ENCODE results near the gene KLK6. TPM values are rescaled to one million over a fixed set of nuclear protein-coding genes. Genes with fewer than 3 reads are reported as not detected.

The KLK6 gene
- total and polyA plus RNA-seq, 4 donors: not detected

GRCh38 chr19:50998061-50998460 is 28.7 kb upstream of the KLK6 start:
- no peaks in the 10 kb centered on the region for H3K4me1 ChIP-seq (ENCODE audit: control insufficient read depth in 4 of 4, insufficient read depth in 4 of 4, low read length in 3 of 4)
- no peak for DNase-seq (ENCODE audit: low spot score)
- H3K4me3 ChIP-seq (ENCODE audit: low read depth in 1 of 3, low read length in 3 of 3): no peak overlapping the region
- H3K27ac ChIP-seq (ENCODE audit: low read depth in 1 of 2, low read length in 2 of 2): no peak overlapping the region
- H3K9ac ChIP-seq (ENCODE audit: low read depth in 1 of 2, low read length in 2 of 2): no peak overlapping the region
- 52% methylated on average over 5 of the region's 5 CpGs for WGBS
- no peaks in the 10 kb centered on the region for H3K36me3 ChIP-seq (ENCODE audit: control insufficient read depth in 4 of 4, insufficient read depth in 3 of 4, low read depth in 1 of 4, low read length in 3 of 4)
- peaks cover 0 to 4% (median under 1%) of the 10 kb centered on the region in 4 donors for H3K27me3 ChIP-seq (ENCODE audit: control insufficient read depth in 4 of 4, insufficient read depth in 4 of 4, low read length in 3 of 4)
- peaks cover 0 to 3% (median 0%) of the 10 kb centered on the region in 4 donors for H3K9me3 ChIP-seq (ENCODE audit: control insufficient read depth in 4 of 4, low read length in 3 of 4)
- TF ChIP-seq RXRA (IDR thresholded peaks at IDR 0.05): no peak
- no peak for TF ChIP-seq GABPA (IDR thresholded peaks at IDR 0.05 in 1 of 2, conservative IDR thresholded peaks at IDR 0.05 in 1 of 2)
- TF ChIP-seq, protein P1, sequence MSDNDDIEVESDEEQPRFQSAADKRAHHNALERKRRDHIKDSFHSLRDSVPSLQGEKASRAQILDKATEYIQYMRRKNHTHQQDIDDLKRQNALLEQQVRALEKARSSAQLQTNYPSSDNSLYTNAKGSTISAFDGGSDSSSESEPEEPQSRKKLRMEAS (IDR thresholded peaks at IDR 0.05): no peak
- no peak for TF ChIP-seq HNF4G (IDR thresholded peaks at IDR 0.05)
- TF ChIP-seq EGR1 (IDR thresholded peaks at IDR 0.05; ENCODE audit: low read depth in 2 of 2): no peak
- TF ChIP-seq REST (IDR thresholded peaks at IDR 0.05): no peak
- no peak for TF ChIP-seq NR2F2 (IDR thresholded peaks at IDR 0.05)

DNA sequence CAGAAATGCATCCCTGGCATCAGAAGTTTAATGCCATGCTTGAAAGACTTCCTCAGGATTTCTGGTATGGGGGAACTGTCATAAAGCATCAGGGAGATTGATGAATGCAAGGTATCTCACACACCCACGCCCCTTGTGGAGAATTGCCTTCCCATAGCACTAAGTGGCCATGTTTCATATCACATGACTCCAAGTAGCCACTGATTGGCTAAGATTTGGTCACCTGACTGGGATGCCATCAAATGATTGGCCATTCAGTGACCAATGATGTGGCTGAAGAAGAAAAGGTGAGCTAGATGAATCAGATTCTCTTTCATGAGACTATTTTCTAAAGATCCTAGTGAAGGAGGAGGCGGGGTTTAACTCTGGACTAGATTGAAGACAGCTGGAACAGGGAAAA is 24.7 kb upstream of the KLK6 start:
- peaks cover 0 to 3% (median 0%) of the 10 kb centered on the region in 4 donors for H3K9me3 ChIP-seq (ENCODE audit: control insufficient read depth in 4 of 4, low read length in 3 of 4)
- no peaks in the 10 kb centered on the region for H3K4me1 ChIP-seq (ENCODE audit: control insufficient read depth in 4 of 4, insufficient read depth in 4 of 4, low read length in 3 of 4)
- peaks cover 0 to 4% (median 0%) of the 10 kb centered on the region in 4 donors for H3K27me3 ChIP-seq (ENCODE audit: control insufficient read depth in 4 of 4, insufficient read depth in 4 of 4, low read length in 3 of 4)
- DNase-seq (ENCODE audit: low spot score): no peak
- WGBS: 69% methylated on average over 2 of the region's 2 CpGs
- H3K4me3 ChIP-seq (ENCODE audit: low read depth in 1 of 3, low read length in 3 of 3): no peak overlapping the region
- no peak overlapping the region for H3K9ac ChIP-seq (ENCODE audit: low read depth in 1 of 2, low read length in 2 of 2)
- no peaks in the 10 kb centered on the region for H3K36me3 ChIP-seq (ENCODE audit: control insufficient read depth in 4 of 4, insufficient read depth in 3 of 4, low read depth in 1 of 4, low read length in 3 of 4)
- TF ChIP-seq NR2F2 (IDR thresholded peaks at IDR 0.05) (no peak), HNF4A (conservative IDR thresholded peaks at IDR 0.05) (no peak), RAD21 (IDR thresholded peaks at IDR 0.05) (no peak), YY1 (IDR thresholded peaks at IDR 0.05) (no peak), HNF4G (IDR thresholded peaks at IDR 0.05) (no peak), FOXA1 (IDR thresholded peaks at IDR 0.05) (no peak), SP1 (IDR thresholded peaks at IDR 0.05) (no peak), REST (IDR thresholded peaks at IDR 0.05) (no peak), RXRA (IDR thresholded peaks at IDR 0.05) (no peak)
- TF ChIP-seq, protein P2, sequence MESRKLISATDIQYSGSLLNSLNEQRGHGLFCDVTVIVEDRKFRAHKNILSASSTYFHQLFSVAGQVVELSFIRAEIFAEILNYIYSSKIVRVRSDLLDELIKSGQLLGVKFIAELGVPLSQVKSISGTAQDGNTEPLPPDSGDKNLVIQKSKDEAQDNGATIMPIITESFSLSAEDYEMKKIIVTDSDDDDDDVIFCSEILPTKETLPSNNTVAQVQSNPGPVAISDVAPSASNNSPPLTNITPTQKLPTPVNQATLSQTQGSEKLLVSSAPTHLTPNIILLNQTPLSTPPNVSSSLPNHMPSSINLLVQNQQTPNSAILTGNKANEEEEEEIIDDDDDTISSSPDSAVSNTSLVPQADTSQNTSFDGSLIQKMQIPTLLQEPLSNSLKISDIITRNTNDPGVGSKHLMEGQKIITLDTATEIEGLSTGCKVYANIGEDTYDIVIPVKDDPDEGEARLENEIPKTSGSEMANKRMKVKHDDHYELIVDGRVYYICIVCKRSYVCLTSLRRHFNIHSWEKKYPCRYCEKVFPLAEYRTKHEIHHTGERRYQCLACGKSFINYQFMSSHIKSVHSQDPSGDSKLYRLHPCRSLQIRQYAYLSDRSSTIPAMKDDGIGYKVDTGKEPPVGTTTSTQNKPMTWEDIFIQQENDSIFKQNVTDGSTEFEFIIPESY (IDR thresholded peaks at IDR 0.05): no peak
- TF ChIP-seq, protein P1 (IDR thresholded peaks at IDR 0.05): no peak
- H3K27ac ChIP-seq (ENCODE audit: low read depth in 1 of 2, low read length in 2 of 2): no peak overlapping the region

Data from liver (tissue), 9 donors.